ENCODE results near the gene MPPE1. TPM values are rescaled to one million over a fixed set of nuclear protein-coding genes. Genes with fewer than 3 reads are reported as not detected.

The MPPE1 gene
- total and polyA plus RNA-seq, 9 of the 15 experiments (the other 6 are each of a cell fraction or from before 2014, with no cell fraction given), result 10.7 to 19.5 (median 13.3) TPM

DNA sequence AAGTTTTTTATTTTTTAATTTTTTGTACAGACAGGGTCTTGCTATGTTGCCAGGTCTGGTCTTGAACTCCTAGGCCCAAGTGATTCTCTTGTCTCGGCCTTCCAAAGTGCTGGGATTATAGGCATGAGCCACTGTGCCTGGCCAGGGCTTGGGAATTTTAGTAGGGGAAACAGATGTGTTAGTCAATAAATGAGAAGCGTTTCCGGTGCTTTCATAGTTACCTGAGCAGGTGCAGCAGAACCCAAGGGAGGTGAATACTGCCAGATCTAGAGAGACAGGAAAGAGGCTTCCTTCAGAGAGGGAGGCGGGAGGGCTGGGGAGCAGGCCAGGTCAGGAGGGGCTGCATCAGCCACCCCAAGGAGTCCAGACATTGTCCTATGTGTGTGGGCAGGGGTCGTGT lies 42.7 kb upstream of the MPPE1 start:
- Histone ChIP-seq H3K27me3 (ENCODE audit: control insufficient read depth in 2 of 2, insufficient read depth in 2 of 2, low read length in 2 of 2) (no peaks in the 10 kb centered on the region), H3K79me2 (ENCODE audit: control insufficient read depth, insufficient read depth, low read length) (no peaks in the 10 kb centered on the region; the same call in 2 of the 3 replicates), H2AFZ (ENCODE audit: low read depth, low read length) (0 out of 2 replicates have a peak overlapping the region, but pooled peaks have one; percentile 9), H3K9me3 (replicated peaks; ENCODE audit: control insufficient read depth, insufficient read depth, low read depth, low read length) (peaks cover 2% of the 10 kb centered on the region; the same call in 1 of the 2 replicates), H3K27ac (ENCODE audit: extremely low read depth, low read depth, low read length) (no peak overlapping the region), H3K9me1 (ENCODE audit: control insufficient read depth, insufficient read depth, low read length) (no peaks in the 10 kb centered on the region), H3K4me3 (no peak overlapping the region), H3K36me3 (ENCODE audit: control insufficient read depth, insufficient read depth, low read length) (no peaks in the 10 kb centered on the region), H3K4me2 (ENCODE audit: insufficient read depth, low read length) (peak overlapping the region; percentile 0; the same call in 1 of the 2 replicates), H3K4me1 (replicated peaks in 1 of 2; ENCODE audit: control insufficient read depth in 2 of 2, insufficient read depth in 2 of 2, low read length in 2 of 2) (peaks cover 46% of the 10 kb centered on the region in 2 experiments), H4K20me1 (replicated peaks; ENCODE audit: control insufficient read depth, insufficient read depth, low read length) (no peaks in the 10 kb centered on the region), H3K9ac (ENCODE audit: insufficient read depth in 1 of 2, low read depth in 2 of 2, low read length in 2 of 2) (0 out of 4 replicates have a peak overlapping the region, but pooled peaks of 1 of the 2 experiments have one; percentile 48)
- 74% methylated on average over 5 of the region's 5 CpGs for WGBS (ENCODE audit: insufficient coverage, low coverage, missing lambda C conversion rate)
- in situ Hi-C loops (cut with MboI), result no loop called here
- ChIA-PET CTCF (ENCODE audit: low intra/inter-chr PET ratio) (no interaction called here), POLR2A (interaction anchor here (0.6 to 4.0 kb wide), 10 partner anchors 8 to 115 kb away, joined by 3 to 15 read pairs (median 4); partner anchors contain the start of gene IMPA2)
- intact Hi-C loops (cut with micrococcal nuclease), result no loop called here
- no peak for FAIRE-seq
- TF ChIP-seq PTTG1 (tag; IDR thresholded peaks at IDR 0.05; ENCODE audit: low read depth) (no peak), NR2C1 (IDR thresholded peaks at IDR 0.05) (no peak), NR2C1 (tag; IDR thresholded peaks at IDR 0.05) (no peak), EGR1 (conservative IDR thresholded peaks at IDR 0.05) (no peak), TCF7L2 (IDR thresholded peaks at IDR 0.05; ENCODE audit: low read depth, low read length) (no peak)
- DNase-seq (ENCODE audit: extremely low read depth in 1 of 4, low spot score in 3 of 4), result no peak
- ATAC-seq, result no peak
- BruUV-seq (replicated peaks), result TSS peak; percentile 100

- Histone ChIP-seq H3K9ac (ENCODE audit: insufficient read depth in 1 of 2, low read depth in 2 of 2, low read length in 2 of 2) (no peak overlapping the region), H3K27me3 (ENCODE audit: control insufficient read depth in 2 of 2, insufficient read depth in 2 of 2, low read length in 2 of 2) (no peaks in the 10 kb centered on the region), H3K36me3 (ENCODE audit: control insufficient read depth, insufficient read depth, low read length) (no peaks in the 10 kb centered on the region), H4K20me1 (replicated peaks; ENCODE audit: control insufficient read depth, insufficient read depth, low read length) (no peaks in the 10 kb centered on the region), H3K27ac (ENCODE audit: extremely low read depth, low read depth, low read length) (no peak overlapping the region), H2AFZ (ENCODE audit: low read depth, low read length) (0 out of 2 replicates have a peak overlapping the region, but pooled peaks have one; percentile 7), H3K9me3 (replicated peaks; ENCODE audit: control insufficient read depth, insufficient read depth, low read depth, low read length) (no peaks in the 10 kb centered on the region), H3K9me1 (ENCODE audit: control insufficient read depth, insufficient read depth, low read length) (no peaks in the 10 kb centered on the region), H3K4me1 (replicated peaks in 1 of 2; ENCODE audit: control insufficient read depth in 2 of 2, insufficient read depth in 2 of 2, low read length in 2 of 2) (peaks cover 36 to 38% of the 10 kb centered on the region in 2 experiments), H3K4me2 (ENCODE audit: insufficient read depth, low read length) (no peak overlapping the region), H3K4me3 (no peak overlapping the region), H3K79me2 (ENCODE audit: control insufficient read depth, insufficient read depth, low read length) (no peaks in the 10 kb centered on the region; the same call in 2 of the 3 replicates)
- DNase-seq (ENCODE audit: extremely low read depth in 1 of 4, low spot score in 3 of 4) (no peak), FAIRE-seq (no peak), ATAC-seq (no peak)
- CTCF ChIA-PET (ENCODE audit: low intra/inter-chr PET ratio), result no interaction called here
- intact Hi-C loops (cut with micrococcal nuclease), result no loop called here
- WGBS (ENCODE audit: insufficient coverage, low coverage, missing lambda C conversion rate), result 51% methylated on average over 6 of the region's 6 CpGs
- no TSS peak for BruUV-seq (replicated peaks)
- POLR2A ChIA-PET, result interaction anchor here (0.8 to 4.0 kb wide), 4 partner anchors 8 to 42 kb away, joined by 3 to 15 read pairs (median 5); partner anchors contain the start of gene IMPA2
- in situ Hi-C loops (cut with MboI), result no loop called here
- TF ChIP-seq, protein P1, sequence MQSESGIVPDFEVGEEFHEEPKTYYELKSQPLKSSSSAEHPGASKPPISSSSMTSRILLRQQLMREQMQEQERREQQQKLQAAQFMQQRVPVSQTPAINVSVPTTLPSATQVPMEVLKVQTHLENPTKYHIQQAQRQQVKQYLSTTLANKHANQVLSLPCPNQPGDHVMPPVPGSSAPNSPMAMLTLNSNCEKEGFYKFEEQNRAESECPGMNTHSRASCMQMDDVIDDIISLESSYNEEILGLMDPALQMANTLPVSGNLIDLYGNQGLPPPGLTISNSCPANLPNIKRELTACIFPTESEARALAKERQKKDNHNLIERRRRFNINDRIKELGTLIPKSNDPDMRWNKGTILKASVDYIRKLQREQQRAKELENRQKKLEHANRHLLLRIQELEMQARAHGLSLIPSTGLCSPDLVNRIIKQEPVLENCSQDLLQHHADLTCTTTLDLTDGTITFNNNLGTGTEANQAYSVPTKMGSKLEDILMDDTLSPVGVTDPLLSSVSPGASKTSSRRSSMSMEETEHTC (IDR thresholded peaks at IDR 0.05), result no peak
- TF ChIP-seq NRF1 (conservative IDR thresholded peaks at IDR 0.05 in 1 of 2, IDR thresholded peaks at IDR 0.05 in 1 of 2) (no peak), RBM15 (IDR thresholded peaks at IDR 0.05; ENCODE audit: insufficient read depth, low read length) (no peak), NR4A1 (CRISPR knock-in tag; IDR thresholded peaks at IDR 0.05) (no peak), NR4A1 (tag; IDR thresholded peaks at IDR 0.05) (no peak), ZNF217 (CRISPR knock-in tag; IDR thresholded peaks at IDR 0.05) (no peak)
These were observed 40.9 kb upstream of the MPPE1 start for GRCh38 chr18:11948852-11949523.
